GM21786 (cell line): ENCODE data around the gene CYP27A1.

Experiments used
- ATAC-seq: cut with Tn5 transposase; IDR thresholded peaks from one replicate; pipeline ENCODE4 v1.9.1; 2021; ENCODE audit not compliant: unreplicated experiment

Gene CYP27A1

GRCh38 chr2:218781691-218782527 lies at the start of gene CYP27A1:
TSS of gene CYP27A1 (plus strand) at chr2:218782147. CDS start at chr2:218782183, 36 bp downstream.
- ATAC-seq: no peak

DNA sequence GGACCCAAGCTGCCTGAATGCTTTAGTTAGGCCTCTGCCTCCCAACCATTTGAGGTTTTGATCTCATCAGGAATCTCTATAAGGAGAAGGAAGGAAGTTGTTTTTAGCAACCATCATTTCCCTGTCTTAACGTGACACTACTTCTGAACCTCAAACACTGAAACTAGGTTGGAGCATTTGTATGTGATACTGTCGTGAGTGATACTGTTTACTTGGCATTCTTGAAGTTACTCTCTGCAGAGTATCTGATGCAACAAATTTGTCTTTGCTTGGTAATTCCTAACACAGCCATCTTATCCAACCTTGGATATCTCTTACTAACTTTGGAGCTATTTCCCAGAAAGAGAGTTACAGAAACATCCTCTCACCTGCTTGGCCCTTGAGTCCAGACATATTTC lies 49.2 kb upstream of the CYP27A1 start:
- ATAC-seq: no peak

DNA sequence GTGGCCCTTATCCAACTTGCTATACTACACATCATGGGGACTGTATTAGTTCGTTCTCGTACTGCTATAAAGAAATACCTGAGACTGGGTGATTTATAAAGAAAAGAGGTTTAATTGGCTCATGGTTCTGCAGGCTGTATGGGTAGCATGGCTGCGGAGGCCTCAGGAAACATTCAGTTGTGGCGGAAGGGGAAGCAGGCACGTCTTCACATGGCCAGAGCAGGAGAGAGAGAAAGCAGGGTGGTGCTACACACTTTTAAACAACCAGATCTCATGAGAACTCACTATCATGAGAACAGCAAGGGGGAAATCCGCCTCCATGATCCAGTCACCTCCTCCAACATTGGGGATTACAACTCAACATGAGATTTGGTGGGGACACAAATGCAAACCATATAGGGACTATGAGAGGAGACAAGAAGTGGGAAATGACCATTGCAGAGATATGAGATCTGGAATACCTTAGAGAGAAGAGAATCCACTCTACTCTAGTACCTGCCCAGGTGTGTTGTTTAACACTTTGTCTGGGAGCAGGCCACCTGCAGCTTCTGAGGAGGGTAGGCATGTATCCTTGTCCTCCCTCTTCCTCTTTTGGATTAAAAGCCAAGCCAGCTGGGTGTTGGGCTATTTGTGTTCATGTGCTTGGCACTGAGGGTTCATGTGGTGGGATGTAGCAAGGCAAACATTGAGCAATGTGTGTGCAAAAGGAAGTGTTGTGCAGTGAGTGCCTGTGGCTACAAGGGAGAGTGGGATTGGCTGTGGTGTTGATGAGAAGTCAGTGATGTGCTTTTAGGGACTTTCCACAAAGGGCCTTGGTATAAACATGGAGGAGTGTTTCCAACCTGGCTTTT lies 48.6 kb upstream of the CYP27A1 start:
- no peak for ATAC-seq

DNA sequence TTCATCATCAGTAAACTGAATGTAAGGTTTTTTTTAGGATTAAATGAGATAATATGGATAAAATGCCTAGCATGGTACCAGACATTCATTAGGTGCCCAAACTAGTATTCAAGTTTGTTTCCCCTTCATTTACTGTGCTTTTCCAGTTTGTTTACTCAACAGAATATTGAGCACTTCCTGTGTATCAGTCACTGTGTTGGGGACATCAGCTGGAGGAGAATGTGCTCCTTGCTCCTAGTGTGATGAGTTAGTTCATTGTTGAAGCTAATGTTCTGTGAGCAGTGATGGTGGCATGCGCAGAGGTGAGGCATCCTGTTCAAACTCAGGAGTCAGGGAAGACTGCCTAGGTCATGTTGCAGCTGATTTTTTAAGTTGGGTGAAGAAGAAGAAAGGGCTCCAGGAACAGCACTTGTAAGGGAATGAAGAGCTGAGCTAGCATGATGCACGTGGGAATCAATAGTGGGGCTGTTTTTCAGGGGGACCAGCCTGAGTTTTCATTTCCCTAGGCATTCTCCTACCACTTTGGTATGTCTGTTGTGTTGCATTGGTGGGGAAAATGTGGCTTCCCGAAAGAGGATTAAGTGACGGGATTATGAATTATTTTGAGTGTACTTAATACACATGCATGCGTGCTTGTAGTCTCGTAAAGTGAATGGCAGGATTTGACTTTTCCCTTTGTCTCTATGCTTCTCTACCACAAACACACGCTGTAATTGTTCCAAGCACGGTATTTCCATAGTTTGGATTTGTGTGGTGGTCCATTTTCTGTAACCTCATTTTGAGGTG lies 47.6 kb upstream of the CYP27A1 start:
- no peak for ATAC-seq

DNA sequence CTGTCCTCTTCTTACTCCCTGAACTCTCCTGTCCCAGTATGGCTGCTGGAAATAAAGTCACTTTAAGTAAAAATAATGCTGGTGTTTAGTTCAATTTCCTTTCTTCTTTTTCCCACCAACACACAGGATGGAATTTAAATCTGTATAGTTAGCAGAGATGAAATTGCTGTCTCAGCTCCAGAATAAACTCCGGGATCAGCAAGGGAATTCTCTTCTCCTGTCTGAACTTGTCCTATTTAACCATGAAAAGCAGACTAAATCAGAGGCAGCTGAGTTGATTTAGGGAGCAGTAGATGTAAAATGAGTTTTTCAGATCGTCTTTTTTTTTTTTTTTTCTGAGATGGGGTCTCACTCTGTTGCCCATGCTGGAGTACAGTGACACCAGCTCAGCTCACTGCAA lies 45.4 kb upstream of the CYP27A1 start:
- ATAC-seq: no peak

- no peak for ATAC-seq
Observed at GRCh38 chr2:218743068-218743467, 38.9 kb upstream of the CYP27A1 start.

- ATAC-seq: peak; percentile 55
Observed at GRCh38 chr2:218744615-218745014, 37.3 kb upstream of the CYP27A1 start.

DNA sequence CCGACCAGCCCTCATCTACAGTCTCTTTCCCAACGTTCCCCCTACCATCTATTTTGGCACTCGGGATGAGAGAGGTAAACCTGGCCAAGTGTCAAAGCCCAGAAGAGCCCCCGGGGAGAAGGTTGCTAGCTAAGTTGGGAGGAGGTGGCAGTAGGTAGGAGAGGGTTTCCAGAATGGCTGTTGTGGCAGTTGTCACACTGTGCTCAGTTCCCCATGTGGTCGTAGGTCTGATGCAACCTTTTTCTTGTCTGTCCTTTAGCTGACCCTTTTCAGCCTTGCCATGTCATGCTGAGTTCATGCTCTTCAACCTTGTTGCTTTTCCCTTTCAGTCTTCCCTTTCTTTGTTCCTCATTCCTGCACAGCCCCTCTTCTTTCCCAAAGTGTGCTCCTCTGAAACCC lies 36.8 kb upstream of the CYP27A1 start:
- ATAC-seq: no peak

DNA sequence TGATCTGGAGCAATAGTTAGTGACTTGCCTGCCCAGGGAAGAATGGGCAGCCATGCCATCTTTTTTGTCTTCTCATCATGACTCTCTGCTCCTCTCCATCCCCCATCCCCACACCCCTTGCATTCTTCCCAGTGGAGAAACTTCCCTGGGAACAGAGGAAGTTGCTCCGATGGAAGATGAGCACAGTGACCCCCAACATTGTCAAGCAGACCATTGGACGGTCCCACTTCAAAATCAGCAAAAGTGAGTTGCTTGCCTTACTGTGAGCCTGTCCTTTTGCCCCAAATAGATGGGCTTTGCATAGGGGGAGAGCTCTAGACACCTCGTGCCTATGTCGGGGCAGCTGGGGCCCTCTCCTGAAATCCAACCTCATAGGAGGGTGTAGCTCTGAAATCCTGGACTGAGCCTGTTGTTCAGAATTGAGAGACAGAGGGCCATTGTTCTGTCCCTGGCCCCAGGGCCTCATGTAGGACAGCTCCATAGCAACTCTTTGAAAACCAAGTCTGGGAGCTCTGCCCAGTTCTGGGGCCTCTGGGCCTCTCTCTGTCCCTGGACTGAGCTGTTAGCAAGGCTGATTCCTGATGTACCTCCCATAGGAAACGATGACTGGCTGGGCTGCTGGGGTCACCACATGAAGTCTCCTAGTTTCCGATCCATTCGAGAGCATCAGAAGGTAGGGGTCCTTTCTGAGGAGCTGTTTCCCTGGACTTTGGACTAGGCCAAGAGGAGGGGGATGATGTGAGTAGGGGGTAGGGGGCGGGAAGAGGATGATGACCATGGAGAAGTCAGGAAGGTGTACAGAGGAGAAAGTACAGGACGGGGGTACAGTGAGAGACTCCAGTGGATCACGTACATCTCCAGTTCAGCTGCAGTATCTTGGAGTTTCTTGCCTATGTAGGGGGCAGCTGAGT lies 36.1 kb upstream of the CYP27A1 start:
- no peak for ATAC-seq

GRCh38 chr2:218746470-218746795 lies 35.5 kb upstream of the CYP27A1 start:
- ATAC-seq: no peak

DNA sequence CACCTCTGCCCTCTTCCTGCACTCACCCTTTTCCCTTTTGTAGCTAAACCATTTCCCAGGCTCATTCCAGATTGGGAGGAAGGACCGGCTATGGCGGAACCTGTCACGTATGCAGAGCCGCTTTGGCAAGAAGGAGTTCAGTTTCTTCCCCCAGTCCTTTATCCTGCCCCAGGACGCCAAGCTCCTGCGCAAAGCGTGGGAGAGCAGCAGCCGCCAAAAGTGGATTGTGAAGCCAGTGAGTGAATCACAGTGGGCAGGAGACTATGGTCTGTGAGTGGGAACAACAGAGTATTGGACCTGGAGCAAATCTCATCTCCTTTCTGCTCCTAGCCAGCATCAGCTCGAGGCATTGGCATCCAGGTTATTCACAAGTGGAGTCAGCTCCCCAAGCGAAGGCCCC lies 35.0 kb upstream of the CYP27A1 start:
- ATAC-seq: no peak

GRCh38 chr2:218748741-218749441 lies 33.1 kb upstream of the CYP27A1 start:
- ATAC-seq: no peak

- no peak for ATAC-seq
Observed at GRCh38 chr2:218754201-218754600, 27.7 kb upstream of the CYP27A1 start.

DNA sequence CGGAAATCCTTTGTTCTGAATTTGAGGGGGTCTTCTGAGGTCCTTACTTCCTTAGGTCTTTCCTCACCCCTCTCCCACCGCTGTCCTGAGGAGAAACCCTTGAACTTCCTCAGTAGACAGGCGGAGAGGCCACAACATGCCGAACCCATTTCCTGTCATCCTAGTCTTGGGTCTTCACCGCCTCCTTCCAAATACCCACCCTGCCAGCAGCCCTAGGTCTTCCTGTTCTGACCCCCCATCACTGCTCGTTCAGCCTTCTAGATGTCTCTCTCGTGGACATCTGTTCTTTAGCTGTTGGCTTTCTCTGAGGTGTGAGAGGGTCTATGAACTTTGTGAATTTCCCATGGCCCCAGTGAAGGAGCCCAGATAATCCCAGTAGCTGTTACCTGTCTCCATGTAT lies 27.2 kb upstream of the CYP27A1 start:
- ATAC-seq: no peak

- ATAC-seq: no peak
Observed at GRCh38 chr2:218755198-218755566, 26.8 kb upstream of the CYP27A1 start.

DNA sequence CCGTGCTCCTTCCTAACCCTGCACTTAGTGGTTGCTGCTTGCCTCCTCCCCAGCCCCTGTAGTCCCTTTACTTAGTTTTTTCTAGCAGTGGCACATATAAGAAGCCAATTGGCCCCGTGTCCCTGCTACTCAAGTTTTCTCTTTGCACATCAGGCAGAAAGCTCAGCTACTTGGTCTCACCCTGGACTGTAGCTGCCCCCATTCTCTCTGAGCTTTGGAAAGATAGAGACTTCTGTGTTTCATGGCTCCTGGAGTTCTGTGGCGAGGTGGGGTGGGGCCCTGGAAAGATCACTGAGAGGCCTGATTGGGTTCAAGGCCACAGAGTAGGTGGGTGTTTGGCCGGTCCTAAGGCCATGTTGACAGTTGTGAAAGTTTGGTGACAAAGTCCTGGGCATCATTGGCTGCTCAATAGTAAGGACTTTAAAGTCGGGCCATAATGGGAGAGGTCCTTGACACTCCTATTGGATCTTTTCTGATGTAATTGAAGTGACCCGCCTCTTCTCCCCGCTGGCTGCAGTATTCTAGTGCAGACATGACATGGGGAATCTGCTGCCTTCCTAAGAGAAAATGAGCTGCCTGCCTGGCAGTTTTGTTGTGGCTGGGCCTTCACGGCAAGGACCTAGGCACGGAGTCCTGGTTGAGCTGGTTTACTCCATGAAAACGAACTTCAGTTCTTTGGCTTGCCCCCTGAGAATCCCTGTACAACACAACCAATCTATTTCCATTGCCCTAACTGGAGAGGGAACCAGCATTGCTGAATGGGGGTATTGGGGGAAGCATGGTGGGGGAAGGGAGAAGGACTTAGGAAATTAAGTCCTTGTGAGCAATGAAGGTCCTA lies 26.2 kb upstream of the CYP27A1 start:
- no peak for ATAC-seq

GRCh38 chr2:218756599-218757377 lies 25.2 kb upstream of the CYP27A1 start:
- no peak for ATAC-seq

DNA sequence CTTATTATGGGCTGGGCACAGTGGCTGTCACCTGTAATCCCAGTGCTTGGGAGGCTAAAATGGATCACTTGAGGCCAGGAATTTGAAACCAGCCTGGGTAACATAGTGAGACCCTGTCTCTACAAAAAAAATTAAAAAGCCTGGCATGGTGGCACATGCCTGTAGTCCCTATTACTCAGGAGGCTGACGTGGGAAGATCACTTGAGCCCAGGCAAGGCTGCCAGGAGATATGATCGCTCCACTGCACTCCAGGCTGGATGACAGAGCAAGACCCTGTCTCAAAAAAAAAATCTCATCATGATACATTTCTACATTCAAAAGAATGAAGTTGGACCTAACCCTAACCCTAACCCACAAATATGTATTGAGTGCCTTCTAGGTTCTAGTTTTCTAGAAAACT lies 20.2 kb upstream of the CYP27A1 start:
- no peak for ATAC-seq
